ENCODE data around the gene DPP3.
"Not testable (repeated sequence)": the region's sequence is repeated elsewhere in the genome, so short reads cannot be mapped to it uniquely, and the experiment has no call there.

Gene DPP3

DNA sequence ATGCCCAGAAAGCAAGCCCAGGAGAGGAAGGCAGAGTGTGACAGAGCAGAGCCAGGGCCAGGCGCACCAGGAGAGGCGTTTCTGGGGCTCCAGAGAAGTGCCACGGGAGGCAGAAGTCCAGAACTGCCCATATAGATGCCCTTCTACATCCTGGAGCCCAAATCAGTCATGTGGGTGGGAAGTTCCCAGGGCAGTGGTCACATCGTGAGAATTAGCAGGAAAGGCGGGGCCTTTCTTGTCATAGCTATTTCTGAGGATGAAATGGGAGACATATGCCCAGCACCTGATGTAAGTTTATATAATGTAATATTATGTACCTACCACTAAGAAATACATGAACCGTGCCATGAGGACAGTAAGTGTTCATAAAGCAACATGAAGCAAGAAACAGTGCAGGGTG, 52.5 kb downstream of the DPP3 start:
- DNase-seq (ENCODE audit: low read depth) = no peak

GRCh38 chr11:66539170-66539869, 59.1 kb downstream of the DPP3 start:
- DNase-seq (ENCODE audit: low read depth) = no peak

- no peak for DNase-seq (ENCODE audit: low read depth)
These were observed 59.6 kb downstream of the DPP3 start for GRCh38 chr11:66539870-66540213.

DNA sequence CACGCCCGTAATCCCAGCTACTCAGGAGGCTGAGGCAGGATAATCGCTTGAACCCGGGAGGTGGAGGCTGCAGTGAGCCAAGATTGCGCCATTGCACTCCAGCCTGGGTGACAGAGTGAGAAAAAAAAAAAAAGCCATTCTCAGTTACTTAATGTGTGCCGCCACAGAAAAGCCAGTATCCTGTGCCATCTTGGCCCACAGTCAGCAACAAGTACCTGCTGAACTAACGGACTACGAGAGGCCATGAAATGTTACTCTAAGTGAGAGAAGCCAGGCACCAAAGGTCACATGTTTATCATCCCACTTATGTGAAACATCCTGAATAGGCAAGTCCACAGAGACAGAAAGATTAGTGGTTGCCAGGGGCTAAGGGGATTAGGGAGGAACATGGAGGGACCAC, 60.4 kb downstream of the DPP3 start:
- not testable (repeated sequence) for DNase-seq (ENCODE audit: low read depth)

GRCh38 chr11:66541892-66542291, 61.7 kb downstream of the DPP3 start:
- DNase-seq (ENCODE audit: low read depth) = no peak

- DNase-seq (ENCODE audit: low read depth) = no peak
These were observed 62.1 kb downstream of the DPP3 start for GRCh38 chr11:66542362-66542761.

DNA sequence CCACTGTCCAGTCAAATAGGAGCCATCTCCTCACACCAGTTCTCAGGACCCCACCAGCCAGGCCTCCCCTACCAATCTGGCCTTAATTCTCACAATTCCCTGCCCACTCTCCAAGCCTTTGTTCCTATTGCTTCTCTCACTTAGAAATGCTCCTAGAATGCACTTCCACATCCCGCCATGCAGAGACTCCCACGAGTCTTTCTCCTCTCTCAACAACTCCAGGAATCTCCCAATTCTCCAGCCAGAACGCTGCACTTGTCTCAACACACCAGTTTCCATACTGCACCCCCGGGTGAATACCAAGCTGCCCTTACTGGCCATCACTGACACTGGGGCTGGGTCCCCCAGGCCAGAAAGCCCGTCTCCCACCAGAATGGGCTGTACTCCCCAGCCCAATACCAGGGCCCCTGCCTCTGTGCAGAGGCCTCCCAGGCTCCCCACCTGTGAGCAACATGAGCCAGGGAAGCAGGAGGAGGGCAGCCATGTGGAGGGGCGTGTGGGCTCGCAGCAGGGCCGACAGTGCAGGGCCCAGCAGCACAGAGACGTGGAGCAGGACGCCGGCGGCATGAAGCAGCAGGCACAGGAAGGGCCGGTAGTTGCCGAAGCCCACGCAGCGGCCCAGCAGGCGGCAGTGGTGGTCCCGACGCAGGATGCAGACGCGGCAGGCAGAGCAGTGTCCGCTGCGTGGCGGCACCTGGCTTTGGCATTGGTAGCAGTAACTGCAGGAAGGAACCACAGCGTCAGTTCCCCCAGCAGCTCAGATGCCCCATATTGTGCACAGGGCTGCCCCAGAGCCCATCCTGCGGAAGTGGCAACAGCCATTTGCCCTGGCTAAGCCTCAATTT, 63.3 kb downstream of the DPP3 start:
- peak; percentile 63 for DNase-seq (ENCODE audit: low read depth)

DNA sequence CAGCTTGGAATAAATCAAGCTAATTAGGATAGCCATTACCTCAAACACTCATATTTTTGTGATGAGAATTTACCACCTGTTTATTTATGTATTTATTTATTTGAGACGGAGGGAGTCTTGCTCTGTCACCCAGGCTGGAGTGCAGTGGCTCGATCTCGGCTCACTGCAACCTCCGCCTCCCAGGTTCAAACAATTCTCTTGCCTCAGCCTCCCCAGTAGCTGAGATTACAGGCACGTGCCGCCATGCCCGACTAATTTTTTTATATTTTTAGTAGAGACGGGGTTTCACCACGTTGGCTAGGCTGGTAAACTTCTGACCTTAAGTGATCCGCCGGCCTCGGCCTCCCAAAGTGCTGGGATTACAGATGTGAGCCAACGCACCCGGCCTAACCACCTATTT, 64.7 kb downstream of the DPP3 start:
- not testable (repeated sequence) for DNase-seq (ENCODE audit: low read depth)

GRCh38 chr11:66545701-66546367, 65.6 kb downstream of the DPP3 start, which contains the start of gene ZDHHC24:
Gene ZDHHC24, minus strand, starts transcription at chr11:66546048. Its CDS starts 45 bp downstream, at chr11:66546003.
- DNase-seq (ENCODE audit: low read depth) = peak; percentile 98

GRCh38 chr11:66546368-66546965, 66.2 kb downstream of the DPP3 start, which contains the start of gene ACTN3:
Gene ACTN3, plus strand, starts transcription at chr11:66546903. Its CDS starts 35 bp downstream, at chr11:66546938.
- DNase-seq (ENCODE audit: low read depth) = peak; percentile 31

DNA sequence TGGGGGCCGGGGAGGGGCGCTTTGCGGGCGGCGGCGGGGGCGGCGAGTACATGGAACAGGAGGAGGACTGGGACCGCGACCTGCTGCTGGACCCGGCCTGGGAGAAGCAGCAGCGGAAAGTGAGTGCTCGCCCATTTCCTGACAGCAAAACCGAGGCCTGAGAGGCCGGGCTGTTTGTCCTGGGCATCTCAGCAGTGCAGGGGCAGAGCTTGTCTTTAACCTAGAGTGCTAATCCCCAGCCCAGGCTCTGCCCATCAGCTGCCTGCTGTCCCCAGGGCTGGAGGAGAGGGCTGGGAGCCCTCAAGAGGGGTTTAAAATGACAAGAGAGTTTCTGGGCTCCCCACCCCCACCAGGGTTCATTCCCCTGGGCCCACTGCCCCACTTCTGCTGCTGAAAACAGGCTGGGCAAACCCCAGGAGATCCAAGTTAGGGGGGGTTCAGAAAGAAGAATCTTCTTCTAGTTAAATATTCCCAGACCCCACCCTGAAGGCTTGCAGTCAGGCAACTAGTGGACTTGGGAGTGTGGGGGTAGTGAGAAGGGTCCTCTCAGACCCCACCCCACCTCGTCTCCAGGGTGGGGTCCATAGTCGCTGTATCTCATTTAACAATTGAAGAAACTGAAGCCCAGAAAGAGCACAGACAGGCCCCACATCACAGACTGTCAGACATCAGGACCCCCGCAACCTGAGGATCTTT, 66.9 kb downstream of the DPP3 start:
- DNase-seq (ENCODE audit: low read depth) = no peak

GRCh38 chr11:66547662-66548009, 67.4 kb downstream of the DPP3 start:
- DNase-seq (ENCODE audit: low read depth) = no peak

- DNase-seq (ENCODE audit: low read depth) = no peak
These were observed 67.8 kb downstream of the DPP3 start for GRCh38 chr11:66548041-66548440.

- no peak for DNase-seq (ENCODE audit: low read depth)
These were observed 68.8 kb downstream of the DPP3 start for GRCh38 chr11:66548774-66549630.

GRCh38 chr11:66549696-66550095, 69.5 kb downstream of the DPP3 start:
- no peak for DNase-seq (ENCODE audit: low read depth)

GRCh38 chr11:66550887-66551286, 70.7 kb downstream of the DPP3 start:
- DNase-seq (ENCODE audit: low read depth) = no peak

DNA sequence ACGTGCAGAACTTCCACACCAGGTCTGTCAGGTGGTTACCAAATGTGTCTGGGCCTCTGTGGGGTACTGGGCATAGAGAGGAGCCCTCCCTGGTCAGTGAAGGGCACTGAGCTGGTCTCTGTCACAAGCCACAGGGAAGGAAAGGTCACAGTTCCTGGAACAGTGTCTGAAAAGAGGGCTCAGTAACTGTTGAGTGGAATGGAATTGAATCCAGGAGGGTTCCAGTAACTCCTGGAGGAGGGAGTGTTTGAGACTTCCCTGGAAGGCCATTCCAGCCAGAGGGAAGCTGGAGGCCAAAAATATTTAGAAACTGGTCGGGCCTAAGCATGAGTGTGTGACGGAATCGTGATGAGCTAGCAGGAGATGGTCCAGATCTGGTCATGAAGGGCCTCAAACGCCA, 74.4 kb downstream of the DPP3 start:
- DNase-seq (ENCODE audit: low read depth) = no peak

GRCh38 chr11:66555416-66555815, 75.2 kb downstream of the DPP3 start:
- DNase-seq (ENCODE audit: low read depth) = no peak

- DNase-seq (ENCODE audit: low read depth) = no peak
These were observed 75.9 kb downstream of the DPP3 start for GRCh38 chr11:66556086-66556485.

- DNase-seq (ENCODE audit: low read depth) = no peak
These were observed 77.6 kb downstream of the DPP3 start for GRCh38 chr11:66557733-66558326.
